Measurements from ENCODE around the gene POU2F1. TPM values are rescaled to one million over a fixed set of nuclear protein-coding genes. Genes with fewer than 3 reads are reported as not detected.

POU2F1 gene
- total RNA-seq, 1 experiment from 2014 or later = 4.8 TPM

GRCh38 chr1:167270349-167271092 is 49.8 kb downstream of the POU2F1 start:
- DNase-seq (ENCODE audit: low read depth) = no peak

GRCh38 chr1:167272369-167272957 is 51.8 kb downstream of the POU2F1 start:
- no peak for DNase-seq (ENCODE audit: low read depth)

GRCh38 chr1:167273027-167273800 is 52.5 kb downstream of the POU2F1 start:
- DNase-seq (ENCODE audit: low read depth) = peak; percentile 86

GRCh38 chr1:167274061-167274460 is 53.4 kb downstream of the POU2F1 start:
- no peak for DNase-seq (ENCODE audit: low read depth)

- no peak for DNase-seq (ENCODE audit: low read depth)
Measured at GRCh38 chr1:167276969-167277368, 56.3 kb downstream of the POU2F1 start.

GRCh38 chr1:167278497-167278896 is 57.8 kb downstream of the POU2F1 start:
- DNase-seq (ENCODE audit: low read depth) = no peak

GRCh38 chr1:167280912-167281311 is 60.2 kb downstream of the POU2F1 start:
- no peak for DNase-seq (ENCODE audit: low read depth)

GRCh38 chr1:167288390-167289074 is 67.8 kb downstream of the POU2F1 start:
- no peak for DNase-seq (ENCODE audit: low read depth)

GRCh38 chr1:167289075-167289442 is 68.4 kb downstream of the POU2F1 start:
- no peak for DNase-seq (ENCODE audit: low read depth)

- no peak for DNase-seq (ENCODE audit: low read depth)
Measured at GRCh38 chr1:167289966-167290365, 69.3 kb downstream of the POU2F1 start.

- DNase-seq (ENCODE audit: low read depth) = no peak
Measured at GRCh38 chr1:167291539-167292185, 71.0 kb downstream of the POU2F1 start.

GRCh38 chr1:167292216-167292615 is 71.5 kb downstream of the POU2F1 start:
- no peak for DNase-seq (ENCODE audit: low read depth)

- DNase-seq (ENCODE audit: low read depth) = no peak
Measured at GRCh38 chr1:167293057-167293456, 72.4 kb downstream of the POU2F1 start.

GRCh38 chr1:167294528-167294927 is 73.8 kb downstream of the POU2F1 start:
- peak; percentile 7 for DNase-seq (ENCODE audit: low read depth)

- peak; percentile 3 for DNase-seq (ENCODE audit: low read depth)
Measured at GRCh38 chr1:167297222-167298214, 76.8 kb downstream of the POU2F1 start.

GRCh38 chr1:167298325-167298724 is 77.6 kb downstream of the POU2F1 start:
- DNase-seq (ENCODE audit: low read depth) = no peak

GRCh38 chr1:167301355-167301754 is 80.7 kb downstream of the POU2F1 start:
- peak; percentile 4 for DNase-seq (ENCODE audit: low read depth)

- no peak for DNase-seq (ENCODE audit: low read depth)
Measured at GRCh38 chr1:167304165-167304564, 83.5 kb downstream of the POU2F1 start.

GRCh38 chr1:167305059-167305705 is 84.5 kb downstream of the POU2F1 start:
- DNase-seq (ENCODE audit: low read depth) = no peak

All from LHCN-M2 (cell line).